ENCODE results near the gene AGBL4. TPM values are rescaled to one million over a fixed set of nuclear protein-coding genes. Genes with fewer than 3 reads are reported as not detected.

Gene AGBL4
- total RNA-seq, 1 donor from 2014 or later, result not detected

- Histone ChIP-seq H3K27me3 (no peaks in the 10 kb centered on the region), H3K9me3 (no peaks in the 10 kb centered on the region), H3K4me1 (peaks cover 0 to 45% of the 10 kb centered on the region in 2 donors), H3K4me3 (no peak overlapping the region), H3K27ac (peak overlapping the region; percentile 10 to 54), H3K36me3 (peaks cover 0 to 8% of the 10 kb centered on the region in 2 donors)
- intact Hi-C loops (cut with DNase I), result no loop called here
- no peak for TF ChIP-seq CTCF (IDR thresholded peaks at IDR 0.05)
- DNase-seq (ENCODE audit: low spot score in 2 of 2), result no peak
These were observed 1252.2 kb downstream of the AGBL4 start for GRCh38 chr1:48771561-48771960.

GRCh38 chr1:48767975-48768510 is 1255.7 kb downstream of the AGBL4 start:
- intact Hi-C loops (cut with DNase I), result no loop called here
- no peak for TF ChIP-seq CTCF (IDR thresholded peaks at IDR 0.05)
- Histone ChIP-seq H3K4me3 (no peak overlapping the region), H3K9me3 (no peaks in the 10 kb centered on the region), H3K27ac (peak overlapping the region in 1 of 2 donors; percentile 7), H3K4me1 (peaks cover 0 to 33% of the 10 kb centered on the region in 2 donors), H3K36me3 (peaks cover 0 to 13% of the 10 kb centered on the region in 2 donors), H3K27me3 (no peaks in the 10 kb centered on the region)
- no peak for DNase-seq (ENCODE audit: low spot score in 2 of 2)

- peaks cover 0 to 24% of the 10 kb centered on the region in 2 donors for H3K4me1 ChIP-seq
- no peak overlapping the region for H3K27ac ChIP-seq
- H3K9me3 ChIP-seq, result no peaks in the 10 kb centered on the region
- H3K4me3 ChIP-seq, result no peak overlapping the region
- intact Hi-C loops (cut with DNase I), result no loop called here
- no peak for DNase-seq (ENCODE audit: low spot score in 2 of 2)
- no peaks in the 10 kb centered on the region for H3K27me3 ChIP-seq
- no peak for TF ChIP-seq CTCF (IDR thresholded peaks at IDR 0.05)
- H3K36me3 ChIP-seq, result peaks cover 0 to 13% of the 10 kb centered on the region in 2 donors
These were observed 1258.4 kb downstream of the AGBL4 start for GRCh38 chr1:48765335-48765734.

GRCh38 chr1:48761986-48762385 is 1261.8 kb downstream of the AGBL4 start:
- H3K36me3 ChIP-seq, result peaks cover 15 to 21% of the 10 kb centered on the region in 2 donors
- H3K27me3 ChIP-seq, result no peaks in the 10 kb centered on the region
- no peak for TF ChIP-seq CTCF (IDR thresholded peaks at IDR 0.05)
- peak overlapping the region; percentile 19 to 58 for H3K27ac ChIP-seq
- H3K4me1 ChIP-seq, result peaks cover 0 to 10% of the 10 kb centered on the region in 2 donors
- H3K9me3 ChIP-seq, result no peaks in the 10 kb centered on the region
- no peak for DNase-seq (ENCODE audit: low spot score in 2 of 2)
- intact Hi-C loops (cut with DNase I), result no loop called here
- peak overlapping the region in 1 of 2 donors; percentile 17 for H3K4me3 ChIP-seq

- Histone ChIP-seq H3K36me3 (peaks cover 15 to 16% of the 10 kb centered on the region in 2 donors), H3K9me3 (no peaks in the 10 kb centered on the region), H3K27ac (peak overlapping the region; percentile 19 to 58), H3K4me1 (peaks cover 0 to 10% of the 10 kb centered on the region in 2 donors), H3K4me3 (no peak overlapping the region), H3K27me3 (no peaks in the 10 kb centered on the region)
- intact Hi-C loops (cut with DNase I), result no loop called here
- no peak for DNase-seq (ENCODE audit: low spot score in 2 of 2)
- no peak for TF ChIP-seq CTCF (IDR thresholded peaks at IDR 0.05)
These were observed 1262.3 kb downstream of the AGBL4 start for GRCh38 chr1:48761411-48761810.
